K562 (cell line): Measurements from ENCODE around the gene STIM1. TPM values are rescaled to one million over a fixed set of nuclear protein-coding genes. Genes with fewer than 3 reads are reported as not detected.

ENCODE experiments used
- ATAC-seq: fragments of 200-7000 bp; cut with Tn5 transposase; 3 replicates; pipeline ENCODE4 v1.9.1; 2020; ENCODE audit warnings: moderate library complexity
- BruUV-seq: library from RNA; stranded (reverse); fragments of 400-500 nt; replicated peaks from 2 replicates; lab custom pipeline; 2021; lab: Mats Ljungman, UMichigan
- CTCF ChIA-PET: fragments of 300-600 bp; formaldehyde crosslinking; extraction: SDS; loops from one replicate; lab custom pipeline; 2021; ENCODE audit warnings: low intra/inter-chr PET ratio; lab: Yijun Ruan, JAX
- POLR2A ChIA-PET: fragments of 300-600, 350-650 bp; sonication (Branson Sonifier 250); formaldehyde crosslinking; extraction: SDS; loops from one replicate; lab custom pipeline; 2021; ENCODE audit warnings: antibody characterized with exemption, inconsistent platforms; lab: Yijun Ruan, JAX
- DNase-seq, 4 experiments: peaks; one replicate each; pipeline versions ENCODE4 v3.0.0 to v3.0.0-alpha.2; 2011 to 2018; ENCODE audit warnings: low spot score in 3 of 4, mixed read lengths in 3 of 4; ENCODE audit errors: extremely low read depth in 1 of 4
- FAIRE-seq: peaks from 2 replicates; lab custom pipeline; 2011; peaks lifted over from hg19 to GRCh38; lab: Jason Lieb, UNC
- H2AFZ ChIP-seq: 2 replicates; pipeline ENCODE4 v1.6.0; 2011; ENCODE audit warnings: low read depth, low read length, control low read depth, inconsistent platforms
- H3K27ac ChIP-seq: fragments of 200-600 bp; 3 replicates; pipeline ENCODE4 v1.8.0; 2011; ENCODE audit warnings: low read depth, mild to moderate bottlenecking, control low read depth, inconsistent platforms, low read length, moderate library complexity, mixed read lengths; ENCODE audit errors: extremely low read depth
- H3K27me3 ChIP-seq, 2 experiments: fragments of 300-600 bp in 1 of 2; 2 replicates in 1 of 2; 3 replicates in 1 of 2; pipeline versions ENCODE4 v1.6.0 to v1.8.0; 2011; ENCODE audit warnings: inconsistent platforms in 2 of 2, low read length in 2 of 2, mild to moderate bottlenecking in 1 of 2, mixed read lengths in 1 of 2, moderate library complexity in 1 of 2; ENCODE audit not compliant: control insufficient read depth in 2 of 2, insufficient read depth in 2 of 2
- H3K36me3 ChIP-seq: fragments of 300-600 bp; 3 replicates; pipeline ENCODE4 v1.8.0; 2011; ENCODE audit warnings: mild to moderate bottlenecking, low read length, inconsistent platforms; ENCODE audit not compliant: control insufficient read depth, insufficient read depth
- H3K4me1 ChIP-seq, 2 experiments: fragments of 200-600 bp in 1 of 2; replicated peaks in 1 of 2; 2 replicates in 1 of 2; 3 replicates in 1 of 2; pipeline versions ENCODE4 v1.5.1 to v1.8.0; 2011; ENCODE audit warnings: inconsistent platforms in 2 of 2, low read length in 2 of 2, mild to moderate bottlenecking in 1 of 2, mixed read lengths in 1 of 2, moderate library complexity in 1 of 2; ENCODE audit not compliant: control insufficient read depth in 2 of 2, insufficient read depth in 2 of 2
- H3K4me2 ChIP-seq: 2 replicates; pipeline ENCODE4 v1.6.1; 2011; ENCODE audit warnings: low read length, control low read depth, inconsistent platforms, mixed read lengths; ENCODE audit not compliant: insufficient read depth
- H3K4me3 ChIP-seq: fragments of 200-600 bp; sonication (generic), shearing (Covaris generic); 2 replicates; pipeline ENCODE4 v1.5.1; 2016; ENCODE audit warnings: control low read depth, inconsistent platforms
- H3K79me2 ChIP-seq: fragments of 200-600 bp; 3 replicates; pipeline ENCODE4 v1.8.0; 2011; ENCODE audit warnings: low read length, inconsistent platforms; ENCODE audit not compliant: control insufficient read depth, insufficient read depth
- H3K9ac ChIP-seq, 2 experiments: 2 replicates each; pipeline versions ENCODE4 v1.6.0 to v1.6.1; 2011; ENCODE audit warnings: low read depth in 2 of 2, low read length in 2 of 2, control low read depth in 1 of 2, inconsistent platforms in 1 of 2, mild to moderate bottlenecking in 1 of 2, mixed read lengths in 1 of 2; ENCODE audit not compliant: insufficient read depth in 1 of 2
- H3K9me1 ChIP-seq: one replicate; pipeline ENCODE4 v1.6.0; 2011; ENCODE audit warnings: inconsistent platforms, mild to moderate bottlenecking, low read length, moderate library complexity; ENCODE audit not compliant: control insufficient read depth, insufficient read depth
- H3K9me3 ChIP-seq: replicated peaks from 2 replicates; pipeline ENCODE4 v1.5.1; 2011; ENCODE audit warnings: low read depth, low read length, inconsistent platforms; ENCODE audit not compliant: control insufficient read depth, insufficient read depth
- H4K20me1 ChIP-seq: replicated peaks from 2 replicates; pipeline ENCODE4 v1.6.1; 2011; ENCODE audit warnings: low read length, inconsistent platforms, mixed read lengths; ENCODE audit not compliant: control insufficient read depth, insufficient read depth
- BDP1 ChIP-seq: IDR thresholded peaks from 3 replicates; pipeline ENCODE4 v1.6.1; 2011; ENCODE audit not compliant: insufficient read length, insufficient read depth
- CTBP1 ChIP-seq: fragments of 450-650 bp; IDR thresholded peaks from 2 replicates; pipeline ENCODE4 v1.6.1; 2016; ENCODE audit warnings: borderline replicate concordance
- HNRNPUL1 ChIP-seq: fragments of 200-400 bp; formaldehyde crosslinking; IDR thresholded peaks from 2 replicates; pipeline ENCODE4 v1.6.1; 2017; ENCODE audit warnings: low read length
- MYBL2 ChIP-seq, 2 experiments: fragments of 450-650 bp in 1 of 2; sonication (generic) in 1 of 2; formaldehyde crosslinking in 1 of 2; IDR thresholded peaks; 2 replicates each; pipeline versions ENCODE4 v1.6.1 to v1.8.1; 2017 to 2022; ENCODE audit warnings: borderline replicate concordance in 1 of 2, inconsistent platforms in 1 of 2, low read depth in 1 of 2, mild to moderate bottlenecking in 1 of 2, missing genetic modification reagents in 1 of 2, moderate library complexity in 1 of 2
- POLR2B ChIP-seq: fragments of 450-650 bp; IDR thresholded peaks from 2 replicates; pipeline ENCODE4 v1.6.1; 2018; ENCODE audit warnings: low read depth; ENCODE audit not compliant: partially characterized antibody
- SIRT6 ChIP-seq: IDR thresholded peaks from one replicate; pipeline ENCODE4 v1.6.1; 2012; ENCODE audit warnings: low read depth, mild to moderate bottlenecking, control low read depth, inconsistent platforms, low read length, moderate library complexity
- SOX6 ChIP-seq: fragments of 450-650 bp; IDR thresholded peaks from 2 replicates; pipeline ENCODE4 v1.6.1; 2014; ENCODE audit warnings: mild to moderate bottlenecking
- SRSF9 ChIP-seq: fragments of 200-400 bp; formaldehyde crosslinking; IDR thresholded peaks from 2 replicates; pipeline ENCODE4 v1.6.1; 2017; ENCODE audit warnings: low read depth, low read length, borderline replicate concordance
- YY1 ChIP-seq, 3 experiments: IDR thresholded peaks; 2 replicates each; pipeline ENCODE4 v1.6.1; 2011; ENCODE audit warnings: low read length in 2 of 3, mild to moderate bottlenecking in 2 of 3, moderate library complexity in 2 of 3, borderline replicate concordance in 1 of 3, control low read depth in 1 of 3, low read depth in 1 of 3; ENCODE audit not compliant: insufficient read depth in 3 of 3, insufficient replicate concordance in 2 of 3, control insufficient read depth in 1 of 3, insufficient read length in 1 of 3; ENCODE audit errors: extremely low read depth in 1 of 3
- ZNF253 ChIP-seq: fragments of 250-450 bp; sonication (Bioruptor Pico); conservative IDR thresholded peaks from 2 replicates; pipeline ENCODE4 v1.6.1; 2021; ENCODE audit warnings: mild to moderate bottlenecking
- WGBS: fragments of 100-300 bp; shearing (Covaris generic); methylation state at CpG from one replicate; pipeline ENCODE4 v1.1.6; 2016; ENCODE audit warnings: low coverage, mixed read lengths; ENCODE audit not compliant: insufficient coverage; ENCODE audit errors: missing lambda C conversion rate; 5-methylcytosine and 5-hydroxymethylcytosine counted together
- in situ Hi-C: fragments of 300-500 bp; cut with MboI; formaldehyde crosslinking; loops from 4 replicates; pipeline ENCODE4 v1.15.0; 2018; ENCODE audit warnings: inconsistent platforms, mixed read lengths
- intact Hi-C: fragments of 100-400 bp; cut with micrococcal nuclease; formaldehyde crosslinking; loops from 2 replicates; pipeline ENCODE4 v1.14.2; 2022
- polyA plus RNA-seq, 8 experiments: library from polyadenylated mRNA; depleted of rRNA in 4 of 8; stranded (reverse) in 5 of 8; unstranded in 3 of 8; fragments of >200 nt; fragmentation: Nextera tagmentation in 2 of 8; fragmentation: Illumina TruSeq in 1 of 8; extraction: Ambion mirVana in 2 of 8; extraction: Trizol in 1 of 8; gene quantifications; 2 replicates each; pipeline versions ENCODE4 v1.2.1 to v1.2.3, GENCODE V29; 2011 to 2014; ENCODE audit warnings: inconsistent platforms in 1 of 8, missing spikeins in 1 of 8
- total RNA-seq, 7 experiments: library from RNA; depleted of rRNA in 6 of 7; stranded (reverse); fragments of >200 nt in 6 of 7; fragmentation: Illumina TruSeq in 2 of 7; extraction: Trizol in 2 of 7; gene quantifications; 2 replicates each; pipeline versions ENCODE4 v1.2.1 to v1.2.3, GENCODE V29; 2011 to 2021; ENCODE audit warnings: low replicate concordance in 1 of 7
- TF ChIP-seq, protein P1 (sequence below): sonication (generic); formaldehyde crosslinking; IDR thresholded peaks from 2 replicates; pipeline ENCODE4 v1.8.1; 2023; ENCODE audit warnings: missing genetic modification reagents, mild to moderate bottlenecking, borderline replicate concordance
- TF ChIP-seq, protein P2 (sequence below): sonication (generic); formaldehyde crosslinking; IDR thresholded peaks from 2 replicates; pipeline ENCODE4 v1.9.0; 2022; ENCODE audit warnings: mild to moderate bottlenecking, missing genetic modification reagents

Gene STIM1
- total and polyA plus RNA-seq, 9 of the 15 experiments (the other 6 are each of a cell fraction or from before 2014, with no cell fraction given) = 7.7 to 50.5 (median 22.5) TPM

DNA sequence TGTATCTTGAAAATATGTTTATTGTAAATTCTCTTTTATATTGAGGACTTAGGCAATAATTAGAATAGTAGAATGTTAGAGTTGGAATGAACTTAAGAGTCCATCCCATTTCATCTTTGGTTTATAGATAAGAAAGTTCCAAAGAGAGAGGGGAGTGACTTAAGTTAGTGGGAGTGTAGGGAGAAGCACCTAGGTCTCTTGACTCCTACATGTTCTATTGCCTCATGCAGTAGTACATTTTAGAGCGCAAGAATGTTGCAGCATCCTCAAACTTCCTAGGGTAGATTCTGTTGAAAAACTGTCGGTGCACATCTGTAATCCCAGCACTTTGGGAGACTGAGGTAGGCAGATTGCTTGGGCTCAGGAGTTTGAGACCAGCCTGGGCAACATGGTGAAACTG is 247.8 kb downstream of the STIM1 start:
- ChIA-PET POLR2A (interaction anchor here (1.0 kb wide), 1 partner anchor 19 kb away, joined by 3 read pairs; no protein-coding TSS in a partner anchor), CTCF (no interaction called here)
- intact Hi-C loops = no loop called here
- Histone ChIP-seq H3K9me1 (no peaks in the 10 kb centered on the region), H4K20me1 (no peaks in the 10 kb centered on the region; the same call in 1 of the 2 replicates), H3K27ac (no peak overlapping the region), H3K9ac (no peak overlapping the region), H3K79me2 (peaks cover 59% of the 10 kb centered on the region), H3K27me3 (no peaks in the 10 kb centered on the region), H2AFZ (no peak overlapping the region), H3K4me2 (no peak overlapping the region), H3K4me1 (peaks cover 0 to 8% of the 10 kb centered on the region in 2 experiments; a peak in 1 of 5 replicates), H3K4me3 (no peak overlapping the region), H3K36me3 (peaks cover 81% of the 10 kb centered on the region), H3K9me3 (no peaks in the 10 kb centered on the region)
- WGBS = 88% methylated on average over 2 of the region's 2 CpGs
- BruUV-seq = no TSS peak
- no peak for ATAC-seq
- FAIRE-seq = no peak
- in situ Hi-C loops = no loop called here
- DNase-seq = no peak
- no peak for TF ChIP-seq BDP1
- TF ChIP-seq POLR2B = no peak
- TF ChIP-seq MYBL2 (IDR thresholded peaks at IDR 0.05; ENCODE audit: low read depth) = no peak
- TF ChIP-seq MYBL2 (CRISPR knock-in tag; IDR thresholded peaks at IDR 0.05; ENCODE audit: borderline replicate concordance) = no peak
- TF ChIP-seq SOX6 = no peak
- TF ChIP-seq HNRNPUL1 = no peak
- TF ChIP-seq, protein P1, sequence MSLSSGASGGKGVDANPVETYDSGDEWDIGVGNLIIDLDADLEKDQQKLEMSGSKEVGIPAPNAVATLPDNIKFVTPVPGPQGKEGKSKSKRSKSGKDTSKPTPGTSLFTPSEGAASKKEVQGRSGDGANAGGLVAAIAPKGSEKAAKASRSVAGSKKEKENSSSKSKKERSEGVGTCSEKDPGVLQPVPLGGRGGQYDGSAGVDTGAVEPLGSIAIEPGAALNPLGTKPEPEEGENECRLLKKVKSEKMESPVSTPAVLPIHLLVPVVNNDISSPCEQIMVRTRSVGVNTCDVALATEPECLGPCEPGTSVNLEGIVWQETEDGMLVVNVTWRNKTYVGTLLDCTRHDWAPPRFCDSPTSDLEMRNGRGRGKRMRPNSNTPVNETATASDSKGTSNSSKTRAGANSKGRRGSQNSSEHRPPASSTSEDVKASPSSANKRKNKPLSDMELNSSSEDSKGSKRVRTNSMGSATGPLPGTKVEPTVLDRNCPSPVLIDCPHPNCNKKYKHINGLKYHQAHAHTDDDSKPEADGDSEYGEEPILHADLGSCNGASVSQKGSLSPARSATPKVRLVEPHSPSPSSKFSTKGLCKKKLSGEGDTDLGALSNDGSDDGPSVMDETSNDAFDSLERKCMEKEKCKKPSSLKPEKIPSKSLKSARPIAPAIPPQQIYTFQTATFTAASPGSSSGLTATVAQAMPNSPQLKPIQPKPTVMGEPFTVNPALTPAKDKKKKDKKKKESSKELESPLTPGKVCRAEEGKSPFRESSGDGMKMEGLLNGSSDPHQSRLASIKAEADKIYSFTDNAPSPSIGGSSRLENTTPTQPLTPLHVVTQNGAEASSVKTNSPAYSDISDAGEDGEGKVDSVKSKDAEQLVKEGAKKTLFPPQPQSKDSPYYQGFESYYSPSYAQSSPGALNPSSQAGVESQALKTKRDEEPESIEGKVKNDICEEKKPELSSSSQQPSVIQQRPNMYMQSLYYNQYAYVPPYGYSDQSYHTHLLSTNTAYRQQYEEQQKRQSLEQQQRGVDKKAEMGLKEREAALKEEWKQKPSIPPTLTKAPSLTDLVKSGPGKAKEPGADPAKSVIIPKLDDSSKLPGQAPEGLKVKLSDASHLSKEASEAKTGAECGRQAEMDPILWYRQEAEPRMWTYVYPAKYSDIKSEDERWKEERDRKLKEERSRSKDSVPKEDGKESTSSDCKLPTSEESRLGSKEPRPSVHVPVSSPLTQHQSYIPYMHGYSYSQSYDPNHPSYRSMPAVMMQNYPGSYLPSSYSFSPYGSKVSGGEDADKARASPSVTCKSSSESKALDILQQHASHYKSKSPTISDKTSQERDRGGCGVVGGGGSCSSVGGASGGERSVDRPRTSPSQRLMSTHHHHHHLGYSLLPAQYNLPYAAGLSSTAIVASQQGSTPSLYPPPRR (CRISPR knock-in tag) = no peak
- no peak for TF ChIP-seq SIRT6
- TF ChIP-seq CTBP1 = no peak
- TF ChIP-seq, protein P2, sequence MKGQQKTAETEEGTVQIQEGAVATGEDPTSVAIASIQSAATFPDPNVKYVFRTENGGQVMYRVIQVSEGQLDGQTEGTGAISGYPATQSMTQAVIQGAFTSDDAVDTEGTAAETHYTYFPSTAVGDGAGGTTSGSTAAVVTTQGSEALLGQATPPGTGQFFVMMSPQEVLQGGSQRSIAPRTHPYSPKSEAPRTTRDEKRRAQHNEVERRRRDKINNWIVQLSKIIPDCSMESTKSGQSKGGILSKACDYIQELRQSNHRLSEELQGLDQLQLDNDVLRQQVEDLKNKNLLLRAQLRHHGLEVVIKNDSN (CRISPR knock-in tag) = no peak
- no peak for TF ChIP-seq SRSF9
- no peak for TF ChIP-seq ZNF253
- no peak for TF ChIP-seq YY1 (IDR thresholded peaks at IDR 0.05; ENCODE audit: borderline replicate concordance in 1 of 3, control insufficient read depth in 1 of 3, extremely low read depth in 1 of 3, insufficient read depth in 3 of 3, insufficient read length in 1 of 3, insufficient replicate concordance in 2 of 3, low read depth in 1 of 3, low read length in 2 of 3)
